ENCODE results near the gene KNG1. TPM values are rescaled to one million over a fixed set of nuclear protein-coding genes. Genes with fewer than 3 reads are reported as not detected.

KNG1 gene
- total RNA-seq, 4 donors from 2014 or later = not detected

- Histone ChIP-seq H3K27me3 (no peaks in the 10 kb centered on the region), H3K4me1 (no peaks in the 10 kb centered on the region), H3K4me3 (no peak overlapping the region), H3K27ac (no peak overlapping the region), H3K9me3 (no peaks in the 10 kb centered on the region), H3K36me3 (no peaks in the 10 kb centered on the region)
- WGBS, 2 donors (ENCODE audit: low coverage in 1 of 2) = 82 to 92% methylated on average over 2 to 4 of the region's 4 CpGs
- TF ChIP-seq EP300 (IDR thresholded peaks at IDR 0.05) (no peak), CTCF (IDR thresholded peaks at IDR 0.05) (no peak), POLR2AphosphoS5 (IDR thresholded peaks at IDR 0.05) (no peak), POLR2A (IDR thresholded peaks at IDR 0.05) (no peak)
- ATAC-seq = no peak
These were observed 15.1 kb downstream of the KNG1 start for GRCh38 chr3:186732169-186732766.

GRCh38 chr3:186742618-186743380 is 25.6 kb downstream of the KNG1 start:
- H3K27ac ChIP-seq = no peak overlapping the region
- no peaks in the 10 kb centered on the region for H3K36me3 ChIP-seq
- H3K4me1 ChIP-seq = no peaks in the 10 kb centered on the region
- H3K4me3 ChIP-seq = no peak overlapping the region
- WGBS, 2 donors (ENCODE audit: low coverage in 1 of 2) = 69 to 70% methylated on average over 3 to 7 of the region's 7 CpGs
- no peak for ATAC-seq
- H3K27me3 ChIP-seq = peaks cover 24% of the 10 kb centered on the region
- H3K9me3 ChIP-seq = no peaks in the 10 kb centered on the region
- TF ChIP-seq POLR2AphosphoS5 (IDR thresholded peaks at IDR 0.05) (no peak), POLR2A (IDR thresholded peaks at IDR 0.05) (no peak), CTCF (IDR thresholded peaks at IDR 0.05) (no peak), EP300 (IDR thresholded peaks at IDR 0.05) (no peak)

- Histone ChIP-seq H3K36me3 (no peaks in the 10 kb centered on the region), H3K27ac (no peak overlapping the region), H3K9me3 (no peaks in the 10 kb centered on the region), H3K27me3 (peaks cover 24% of the 10 kb centered on the region), H3K4me3 (no peak overlapping the region), H3K4me1 (no peaks in the 10 kb centered on the region)
- TF ChIP-seq POLR2AphosphoS5 (IDR thresholded peaks at IDR 0.05) = no peak
- no peak for TF ChIP-seq CTCF (IDR thresholded peaks at IDR 0.05)
- no peak for TF ChIP-seq EP300 (IDR thresholded peaks at IDR 0.05)
- no peak for TF ChIP-seq POLR2A (IDR thresholded peaks at IDR 0.05)
- WGBS, 2 donors (ENCODE audit: low coverage in 1 of 2) = 71 to 75% methylated on average over 3 of the region's 3 CpGs
- ATAC-seq = no peak
These were observed 26.5 kb downstream of the KNG1 start for GRCh38 chr3:186743666-186744065.

- no peaks in the 10 kb centered on the region for H3K4me1 ChIP-seq
- H3K27ac ChIP-seq = no peak overlapping the region
- TF ChIP-seq CTCF (IDR thresholded peaks at IDR 0.05) (no peak), POLR2AphosphoS5 (IDR thresholded peaks at IDR 0.05) (no peak), POLR2A (IDR thresholded peaks at IDR 0.05) (no peak), EP300 (IDR thresholded peaks at IDR 0.05) (no peak)
- ATAC-seq = peak; percentile 36
- peaks cover 20% of the 10 kb centered on the region for H3K27me3 ChIP-seq
- no peaks in the 10 kb centered on the region for H3K36me3 ChIP-seq
- no peak overlapping the region for H3K4me3 ChIP-seq
- no peaks in the 10 kb centered on the region for H3K9me3 ChIP-seq
- WGBS, 2 donors (ENCODE audit: low coverage in 1 of 2) = 9 to 29% methylated on average over 7 to 8 of the region's 10 CpGs
These were observed 28.8 kb downstream of the KNG1 start for GRCh38 chr3:186746008-186746407.

GRCh38 chr3:186750316-186750715 is 33.2 kb downstream of the KNG1 start:
- WGBS, 2 donors (ENCODE audit: low coverage in 1 of 2) = 88 to 100% methylated on average over 1 to 2 of the region's 2 CpGs
- Histone ChIP-seq H3K27me3 (peaks cover 4% of the 10 kb centered on the region), H3K27ac (no peak overlapping the region), H3K4me1 (no peaks in the 10 kb centered on the region), H3K9me3 (no peaks in the 10 kb centered on the region), H3K4me3 (no peak overlapping the region), H3K36me3 (no peaks in the 10 kb centered on the region)
- no peak for ATAC-seq
- TF ChIP-seq CTCF (IDR thresholded peaks at IDR 0.05) = no peak
- no peak for TF ChIP-seq POLR2A (IDR thresholded peaks at IDR 0.05)
- no peak for TF ChIP-seq POLR2AphosphoS5 (IDR thresholded peaks at IDR 0.05)
- no peak for TF ChIP-seq EP300 (IDR thresholded peaks at IDR 0.05)
